ENCODE data around the gene DNTTIP2. TPM values are rescaled to one million over a fixed set of nuclear protein-coding genes. Genes with fewer than 3 reads are reported as not detected.

Gene DNTTIP2
- total and polyA plus RNA-seq, 9 of the 15 experiments (the other 6 are each of a cell fraction or from before 2014, with no cell fraction given), result 50.4 to 138 (median 97.0) TPM

- TF ChIP-seq E2F4 (CRISPR knock-in tag; IDR thresholded peaks at IDR 0.05; ENCODE audit: low read depth), result peak; percentile 31; the same call in 1 of the 2 replicates
- TF ChIP-seq BRF1 (IDR thresholded peaks at IDR 0.05; ENCODE audit: borderline replicate concordance, extremely low read depth, insufficient read length), result peak; percentile 98
- peak; percentile 33 to 67 for TF ChIP-seq RCOR1 (IDR thresholded peaks at IDR 0.05; ENCODE audit: borderline replicate concordance in 1 of 2, low read depth in 2 of 2, low read length in 2 of 2)
- peak; percentile 96 for TF ChIP-seq POLR3A (IDR thresholded peaks at IDR 0.05; ENCODE audit: borderline replicate concordance, extremely low read depth, insufficient read depth, insufficient read length)
- TF ChIP-seq ZNF589 (CRISPR knock-in tag; IDR thresholded peaks at IDR 0.05; ENCODE audit: low read depth), result 0 out of 2 replicates have a peak, but pooled peaks have one; percentile 51
- TF ChIP-seq SP1 (CRISPR knock-in tag; IDR thresholded peaks at IDR 0.05), result peak; percentile 72
- TF ChIP-seq ZNF165 (CRISPR knock-in tag; IDR thresholded peaks at IDR 0.05; ENCODE audit: borderline replicate concordance), result no peak
- TF ChIP-seq LARP7 (IDR thresholded peaks at IDR 0.05), result 0 out of 2 replicates have a peak, but pooled peaks have one; percentile 24
- no peak for TF ChIP-seq ILK (tag; IDR thresholded peaks at IDR 0.05; ENCODE audit: borderline replicate concordance, low read depth)
- TF ChIP-seq TFAP4 (CRISPR knock-in tag; IDR thresholded peaks at IDR 0.05; ENCODE audit: borderline replicate concordance), result peak; percentile 81
- TF ChIP-seq HCFC1 (IDR thresholded peaks at IDR 0.05; ENCODE audit: low read depth, low read length), result peak; percentile 49
- TF ChIP-seq BDP1 (IDR thresholded peaks at IDR 0.05; ENCODE audit: insufficient read depth, insufficient read length), result peak; percentile 87
- peak; percentile 35; the same call in 1 of the 2 replicates for TF ChIP-seq JUND (IDR thresholded peaks at IDR 0.05; ENCODE audit: borderline replicate concordance, low read depth, low read length)
- TF ChIP-seq JUND (tag; IDR thresholded peaks at IDR 0.05; ENCODE audit: borderline replicate concordance, low read depth, low read length), result peak; percentile 25; the same call in 1 of the 3 replicates
- no peak for TF ChIP-seq ZFP30 (CRISPR knock-in tag; IDR thresholded peaks at IDR 0.05; ENCODE audit: borderline replicate concordance)
- peak; percentile 73 for TF ChIP-seq CREM (IDR thresholded peaks at IDR 0.05; ENCODE audit: low read depth)
- TF ChIP-seq TRIM28 (IDR thresholded peaks at IDR 0.05), result peak; percentile 51; the same call in 1 of the 2 replicates
- TF ChIP-seq ZNF766 (CRISPR knock-in tag; conservative IDR thresholded peaks at IDR 0.05), result no peak
- 0 out of 2 replicates have a peak, but pooled peaks have one; percentile 6 for TF ChIP-seq ZNF740 (CRISPR knock-in tag; IDR thresholded peaks at IDR 0.05)
- TF ChIP-seq ZNF740 (tag; IDR thresholded peaks at IDR 0.05), result no peak
- 0 out of 2 replicates have a peak, but pooled peaks have one; percentile 3 for TF ChIP-seq E2F5 (CRISPR knock-in tag; IDR thresholded peaks at IDR 0.05)
- no peak; the same call in 1 of the 2 replicates for TF ChIP-seq ZBED1 (IDR thresholded peaks at IDR 0.05)
- peak; percentile 76 for TF ChIP-seq NFIC (IDR thresholded peaks at IDR 0.05)
These were observed 31.8 kb downstream of the DNTTIP2 start (continued) for GRCh38 chr1:93846992-93847810.

Measured in K562 (cell line).